NCI-H2107 treated with DMSO at 0.1 percent for 48 hours (cell line): Measurements from ENCODE around the gene TUB.

Experiments
- DNase-seq: peaks from one replicate; lab custom pipeline; 2025; ENCODE audit not compliant: unreplicated experiment; lab: John Stamatoyannopoulos, UW

Gene TUB

GRCh38 chr11:8067929-8068575 is 13.0 kb upstream of the TUB start:
- DNase-seq = no peak

DNA sequence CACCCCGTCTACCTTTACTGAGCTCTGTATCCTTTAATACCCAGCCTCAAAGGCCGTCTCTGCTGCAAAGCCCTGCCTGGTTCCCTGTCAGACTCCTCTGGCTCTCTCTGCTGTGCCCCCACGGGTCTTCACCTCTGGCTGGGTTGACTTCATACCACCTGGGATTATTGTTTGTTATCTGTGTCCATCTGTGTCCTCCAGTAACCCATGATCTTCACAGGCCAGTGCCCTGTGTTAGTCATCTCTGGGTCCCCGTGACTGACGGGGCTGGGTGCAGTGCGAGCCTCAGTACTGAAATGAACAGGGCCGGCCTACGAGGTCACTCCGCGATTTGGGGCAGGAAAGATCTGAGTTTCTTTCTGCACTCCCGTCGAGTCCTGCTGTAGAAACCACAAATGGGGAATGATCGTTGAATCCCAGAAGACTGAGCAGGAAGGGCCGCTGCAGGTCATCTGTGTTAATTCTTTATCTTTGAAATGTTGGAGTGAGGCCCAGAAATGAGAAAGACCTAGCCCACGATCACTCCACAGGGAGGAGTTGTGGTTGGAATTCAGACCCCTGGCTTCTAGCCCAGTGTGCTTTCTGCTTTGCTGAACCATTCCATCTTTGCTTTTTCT is 12.3 kb upstream of the TUB start:
- peak; percentile 84 for DNase-seq

GRCh38 chr11:8069771-8070170 is 11.2 kb upstream of the TUB start:
- no peak for DNase-seq

GRCh38 chr11:8070417-8071115 is 10.4 kb upstream of the TUB start:
- DNase-seq = peak; percentile 87

DNA sequence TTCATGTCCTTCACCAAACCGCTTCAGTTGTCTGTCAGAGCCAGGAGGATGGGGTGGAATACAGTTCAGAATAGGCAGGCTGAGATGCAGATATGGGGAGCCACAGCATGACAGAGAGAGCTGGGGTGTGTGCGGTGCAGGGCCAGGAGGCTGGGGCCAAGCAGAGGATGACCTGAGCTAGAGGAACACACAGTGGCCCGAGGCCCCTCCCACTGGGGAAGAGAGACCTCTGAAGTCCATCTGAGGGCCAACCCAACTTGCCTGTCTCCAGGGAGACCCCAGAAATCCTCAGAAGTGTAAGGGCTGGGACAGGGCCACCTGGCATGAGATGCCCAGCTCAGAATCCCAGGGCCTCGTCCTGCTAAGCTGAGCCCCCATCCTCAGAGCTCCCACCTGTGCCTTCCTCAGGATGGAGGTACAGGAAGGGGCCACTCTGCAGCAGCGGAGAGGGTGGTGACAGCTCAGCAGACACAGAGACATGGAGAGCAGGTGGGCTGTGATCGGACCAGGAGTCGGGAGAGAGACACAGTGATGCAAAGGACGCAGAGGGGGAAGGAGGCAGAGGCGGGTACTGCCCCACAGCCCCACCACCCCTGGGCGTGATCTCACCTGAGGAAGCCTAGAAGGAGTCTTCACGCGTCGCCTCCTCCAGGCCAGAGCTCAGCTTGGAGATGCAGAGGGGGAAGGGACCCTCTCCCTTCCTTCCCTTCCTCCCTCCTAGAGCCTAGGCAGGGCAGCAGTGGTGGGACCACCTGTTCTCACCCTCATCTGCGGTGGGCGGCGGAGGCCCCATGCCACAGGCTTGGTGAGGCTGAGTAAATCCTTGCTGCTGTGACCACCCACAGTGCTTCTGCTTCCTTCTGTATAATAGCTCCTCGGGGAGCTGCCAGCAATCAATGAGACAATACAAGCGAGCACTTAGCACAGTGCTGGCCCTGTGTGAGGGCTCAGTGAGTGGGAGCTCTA is 9.1 kb upstream of the TUB start:
- DNase-seq = peak; percentile 54

DNA sequence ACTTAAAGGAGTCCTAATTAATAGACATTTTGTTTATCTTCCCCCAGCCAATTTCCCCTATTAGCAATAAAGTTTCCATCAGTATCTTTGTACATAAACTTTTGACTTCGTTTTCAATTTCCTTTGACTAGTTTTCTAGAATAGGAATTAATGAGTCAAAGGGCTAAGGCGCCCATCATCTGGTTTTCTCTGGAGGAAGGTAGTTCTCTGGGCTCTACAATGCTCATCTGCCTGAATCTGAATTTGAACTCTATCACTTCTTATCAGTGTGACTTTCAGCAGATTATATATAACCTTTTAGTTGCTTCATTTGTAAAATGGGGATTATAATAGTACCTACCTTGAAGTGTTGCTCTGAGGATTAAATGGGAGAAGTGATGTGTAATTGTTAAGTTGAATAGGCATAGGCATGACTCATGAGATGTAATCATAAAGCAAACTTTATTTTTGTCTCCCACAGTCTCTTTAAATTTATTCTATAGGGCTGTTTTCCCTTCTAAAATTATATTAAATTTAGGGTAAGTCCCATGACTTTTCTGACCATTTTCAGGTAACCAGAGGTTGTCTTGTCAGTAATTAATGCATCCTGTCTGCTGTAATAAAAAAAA is 5.8 kb upstream of the TUB start:
- DNase-seq = no peak

- DNase-seq = no peak
Measured at GRCh38 chr11:8079111-8079675, 1.8 kb upstream of the TUB start.

DNA sequence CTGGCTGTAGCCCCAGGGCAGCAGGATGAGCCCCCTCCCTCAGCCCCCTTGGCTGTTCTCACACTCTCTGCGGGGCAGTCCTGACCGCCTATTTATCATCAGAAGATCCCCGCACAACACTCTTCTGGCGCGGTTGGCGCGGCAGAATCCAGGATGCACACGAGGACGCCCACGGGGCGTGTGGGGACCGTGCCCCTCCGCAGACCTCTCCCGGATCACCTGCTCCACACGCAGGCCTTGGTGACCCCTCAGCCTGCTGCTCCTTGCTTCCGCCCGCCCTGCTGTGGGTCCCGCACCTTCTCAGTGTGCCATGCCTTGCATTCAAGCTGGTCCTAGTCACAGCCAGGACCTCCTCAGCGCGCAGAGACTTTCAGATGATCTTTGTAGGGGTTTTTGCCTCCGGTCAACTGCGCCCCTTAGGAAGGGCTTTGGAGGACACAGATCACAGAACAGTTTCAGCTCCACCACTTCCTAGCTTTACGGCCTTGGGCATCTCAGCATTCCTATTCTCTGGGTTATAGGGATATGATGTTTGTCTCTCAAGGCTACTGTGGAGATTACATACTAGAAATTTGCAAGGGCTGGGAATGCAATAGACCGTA is 841 bp upstream of the TUB start:
- no peak for DNase-seq

GRCh38 chr11:8081591-8082250 is 710 bp downstream of the TUB start:
- DNase-seq = no peak

DNA sequence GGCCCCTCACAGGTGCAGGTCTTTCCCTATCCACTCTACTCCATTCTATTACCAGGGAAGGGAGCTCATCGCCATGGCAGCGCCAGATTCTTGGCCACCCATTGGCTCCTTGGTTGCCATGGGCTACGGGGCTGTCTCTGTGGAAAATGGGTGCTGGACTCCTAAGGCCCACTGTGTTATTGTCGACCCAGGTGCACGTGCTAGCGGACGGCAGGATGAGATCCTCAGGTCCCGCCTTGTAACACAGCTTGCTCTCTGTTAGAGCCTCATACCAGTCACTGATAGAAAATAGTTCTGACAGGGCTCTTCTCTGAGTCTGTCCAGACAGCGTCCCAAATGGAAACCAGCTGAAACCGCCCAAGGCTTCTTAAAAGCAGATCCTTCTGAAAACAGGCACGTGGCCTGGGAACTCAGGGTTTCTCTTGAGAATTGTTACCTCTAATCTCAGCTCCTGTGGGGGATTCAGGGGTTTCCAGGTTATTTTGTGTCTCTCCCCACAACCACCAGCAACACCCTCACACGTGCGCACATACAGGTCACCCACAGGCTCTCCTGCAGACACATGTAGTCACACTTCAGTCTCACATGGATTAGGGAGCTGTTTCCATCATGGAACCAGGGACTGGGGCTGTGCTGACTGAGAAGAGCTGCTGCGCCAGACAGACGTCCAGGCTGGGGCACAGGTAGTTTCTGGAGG is 1.5 kb downstream of the TUB start:
- no peak for DNase-seq

DNA sequence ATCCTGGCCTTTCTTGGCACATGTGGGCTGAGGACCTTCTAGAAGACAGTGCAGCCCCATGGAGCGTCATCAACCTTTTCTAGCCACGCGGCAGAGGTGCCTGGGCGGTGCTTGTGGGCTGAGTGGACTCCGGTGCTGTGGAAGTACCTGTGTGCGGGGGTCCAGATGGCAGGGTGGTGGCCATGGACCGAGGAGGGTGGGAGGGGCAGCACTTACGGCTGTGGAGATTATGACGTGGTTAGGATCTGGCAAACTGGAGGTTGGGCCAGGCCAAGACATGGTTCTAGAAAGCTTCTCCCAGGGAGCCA is 2.0 kb downstream of the TUB start:
- DNase-seq = no peak

GRCh38 chr11:8083871-8084281 is 2.9 kb downstream of the TUB start:
- no peak for DNase-seq

GRCh38 chr11:8084352-8084751 is 3.3 kb downstream of the TUB start:
- no peak for DNase-seq

GRCh38 chr11:8085011-8085645 is 4.1 kb downstream of the TUB start:
- DNase-seq = no peak

DNA sequence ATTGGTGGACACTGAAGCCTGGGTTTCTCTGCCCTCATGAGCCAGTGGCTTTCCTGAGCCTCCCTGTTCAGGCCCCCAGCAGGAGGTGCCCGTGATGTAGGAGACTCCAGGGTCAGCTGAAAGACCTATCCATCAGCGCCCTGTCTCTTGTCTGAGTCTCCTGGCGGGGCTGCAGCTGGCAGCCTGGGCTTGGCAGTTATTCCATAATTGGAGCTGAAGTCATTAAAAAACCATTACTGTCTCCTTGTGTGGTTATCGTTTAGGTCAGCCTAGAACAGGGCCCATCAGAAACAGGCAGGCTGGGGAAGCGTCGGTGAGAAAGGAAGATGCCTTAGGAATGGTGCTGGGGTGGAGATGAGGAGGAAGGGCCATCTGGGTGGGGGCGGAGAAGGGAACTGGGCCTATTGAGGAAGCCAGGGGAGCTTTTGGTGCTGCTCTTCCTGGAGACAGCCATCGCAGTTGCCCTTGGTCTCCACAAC is 5.0 kb downstream of the TUB start:
- DNase-seq = peak; percentile 59

DNA sequence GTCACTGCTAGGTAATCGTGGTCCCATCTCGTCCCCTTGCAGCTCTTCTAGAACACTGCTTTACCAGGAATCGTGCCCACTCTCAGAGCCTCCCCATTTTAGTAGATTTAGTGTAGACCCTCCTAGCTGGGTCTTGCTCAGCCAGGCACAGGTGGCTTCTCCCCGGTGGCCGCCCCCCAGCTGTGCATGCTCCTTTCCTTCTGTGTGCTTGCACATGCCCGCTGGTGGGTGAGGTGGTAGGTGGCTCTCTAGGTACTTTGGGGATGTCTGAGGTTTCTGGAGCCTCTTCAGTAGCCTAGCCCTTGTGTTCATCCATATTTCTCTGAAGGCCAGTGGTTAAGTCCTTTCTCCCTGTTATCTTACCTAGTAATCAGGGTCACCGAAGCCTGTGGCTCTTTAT is 5.6 kb downstream of the TUB start:
- no peak for DNase-seq

DNA sequence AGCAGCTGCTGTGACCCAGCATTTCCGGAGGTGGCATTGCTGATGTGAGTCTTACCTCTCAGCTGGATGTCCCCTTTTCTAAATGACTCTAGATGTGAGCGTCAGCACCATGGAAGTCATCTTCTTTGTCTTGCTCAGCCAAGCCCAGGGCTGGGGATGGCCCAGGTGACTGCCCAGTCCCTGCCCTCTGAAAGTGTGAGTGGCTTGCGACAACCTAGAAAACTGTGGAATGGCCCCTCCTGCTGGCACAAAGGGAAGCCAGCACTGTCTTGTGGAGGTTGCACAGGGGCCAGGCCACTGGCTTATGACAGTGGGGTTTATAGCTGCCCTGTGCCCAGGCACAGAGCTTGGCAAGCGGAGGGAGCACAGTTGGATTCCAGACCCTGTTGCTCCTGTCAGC is 6.2 kb downstream of the TUB start:
- DNase-seq = no peak

DNA sequence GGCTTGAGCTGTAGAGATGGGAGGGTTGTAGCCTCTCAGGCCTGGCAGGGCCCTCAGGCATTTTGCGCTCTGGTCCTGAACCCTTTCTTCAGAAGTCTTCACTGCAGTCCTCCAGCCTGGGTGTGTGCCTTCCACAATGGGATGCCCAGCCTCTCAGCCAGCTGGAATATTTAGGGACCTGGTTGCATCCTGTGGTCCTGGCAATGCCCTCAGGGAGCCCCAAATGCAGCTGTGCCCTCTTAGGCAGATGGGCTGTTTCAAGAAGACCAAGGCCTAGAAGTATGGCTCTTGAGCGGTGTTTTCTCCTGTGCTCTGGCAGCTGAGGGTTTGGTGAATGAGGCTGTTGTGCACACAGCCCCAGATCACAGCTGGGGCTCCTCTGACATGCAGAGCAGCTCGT is 6.7 kb downstream of the TUB start:
- no peak for DNase-seq
